ENCODE results near the gene HTT. TPM values are rescaled to one million over a fixed set of nuclear protein-coding genes. Genes with fewer than 3 reads are reported as not detected.

Gene HTT
- total and polyA plus RNA-seq, 10 donors, result 10.0 to 124 (median 84.4) TPM

- intact Hi-C loops (cut with DNase I; ENCODE audit: low total_unique reads), result loop anchor here (10.0 kb wide), 1 partner anchor 84 kb away; no protein-coding TSS in a partner anchor
- H3K9me3 ChIP-seq, result no peaks in the 10 kb centered on the region
- TF ChIP-seq POLR2AphosphoS5 (IDR thresholded peaks at IDR 0.05), result no peak
- no peak for TF ChIP-seq POLR2A (IDR thresholded peaks at IDR 0.05)
- DNase-seq, result no peak
- H3K27me3 ChIP-seq (replicated peaks in 1 of 7), result peaks cover 0 to 70% (median 0%) of the 10 kb centered on the region in 7 donors
- no peak overlapping the region for H3K4me3 ChIP-seq
- no peaks in the 10 kb centered on the region for H3K36me3 ChIP-seq
- H3K27ac ChIP-seq, result no peak overlapping the region
- 45 to 69% (median 65%) methylated on average over 7 to 11 of the region's 11 CpGs for WGBS, 5 donors
- peaks cover 15 to 55% (median 40%) of the 10 kb centered on the region in 6 donors for H3K4me1 ChIP-seq
Measured at GRCh38 chr4:3288571-3289094, 214.2 kb downstream of the HTT start.

GRCh38 chr4:3290476-3290875, 216.0 kb downstream of the HTT start:
- intact Hi-C loops (cut with DNase I; ENCODE audit: low total_unique reads), result no loop called here
- no peak for TF ChIP-seq POLR2A (IDR thresholded peaks at IDR 0.05)
- Histone ChIP-seq H3K9me3 (no peaks in the 10 kb centered on the region), H3K36me3 (no peaks in the 10 kb centered on the region), H3K4me3 (no peak overlapping the region), H3K4me1 (peaks cover 15 to 61% (median 47%) of the 10 kb centered on the region in 6 donors), H3K27ac (no peak overlapping the region), H3K27me3 (replicated peaks in 1 of 7) (peaks cover 0 to 53% (median 0%) of the 10 kb centered on the region in 7 donors)
- DNase-seq, result no peak
- 92 to 97% (median 95%) methylated on average over 11 of the region's 11 CpGs for WGBS, 5 donors

DNA sequence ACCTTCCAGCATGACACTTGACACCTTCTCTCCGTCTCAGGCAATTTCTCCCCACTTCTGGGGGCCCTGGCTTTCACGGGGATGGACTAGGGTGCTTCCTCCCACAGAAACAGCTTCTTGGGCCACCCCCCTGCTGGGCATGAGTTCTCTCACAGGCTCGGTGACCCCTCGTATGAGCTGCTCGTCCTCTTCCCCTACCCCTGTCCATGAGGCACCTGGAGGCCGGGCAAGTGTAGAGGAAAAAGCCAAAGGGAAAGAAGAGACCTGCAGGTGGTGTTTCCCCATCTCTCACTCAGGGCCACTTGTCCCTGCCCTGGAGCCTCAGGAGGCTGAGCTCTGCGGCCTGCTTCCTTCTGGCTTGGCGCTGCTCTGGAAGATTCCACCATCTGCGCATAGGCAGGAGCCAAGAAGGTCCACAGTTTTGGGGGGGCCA, 216.4 kb downstream of the HTT start:
- TF ChIP-seq POLR2A (IDR thresholded peaks at IDR 0.05) (no peak), POLR2AphosphoS5 (IDR thresholded peaks at IDR 0.05) (no peak)
- TF ChIP-seq, protein P1, sequence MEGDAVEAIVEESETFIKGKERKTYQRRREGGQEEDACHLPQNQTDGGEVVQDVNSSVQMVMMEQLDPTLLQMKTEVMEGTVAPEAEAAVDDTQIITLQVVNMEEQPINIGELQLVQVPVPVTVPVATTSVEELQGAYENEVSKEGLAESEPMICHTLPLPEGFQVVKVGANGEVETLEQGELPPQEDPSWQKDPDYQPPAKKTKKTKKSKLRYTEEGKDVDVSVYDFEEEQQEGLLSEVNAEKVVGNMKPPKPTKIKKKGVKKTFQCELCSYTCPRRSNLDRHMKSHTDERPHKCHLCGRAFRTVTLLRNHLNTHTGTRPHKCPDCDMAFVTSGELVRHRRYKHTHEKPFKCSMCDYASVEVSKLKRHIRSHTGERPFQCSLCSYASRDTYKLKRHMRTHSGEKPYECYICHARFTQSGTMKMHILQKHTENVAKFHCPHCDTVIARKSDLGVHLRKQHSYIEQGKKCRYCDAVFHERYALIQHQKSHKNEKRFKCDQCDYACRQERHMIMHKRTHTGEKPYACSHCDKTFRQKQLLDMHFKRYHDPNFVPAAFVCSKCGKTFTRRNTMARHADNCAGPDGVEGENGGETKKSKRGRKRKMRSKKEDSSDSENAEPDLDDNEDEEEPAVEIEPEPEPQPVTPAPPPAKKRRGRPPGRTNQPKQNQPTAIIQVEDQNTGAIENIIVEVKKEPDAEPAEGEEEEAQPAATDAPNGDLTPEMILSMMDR (IDR thresholded peaks at IDR 0.05 in 8 of 11, conservative IDR thresholded peaks at IDR 0.05 in 3 of 11), result no peak
- Histone ChIP-seq H3K4me3 (no peak overlapping the region), H3K4me1 (peaks cover 12 to 56% (median 42%) of the 10 kb centered on the region in 6 donors), H3K9me3 (no peaks in the 10 kb centered on the region), H3K27me3 (replicated peaks in 1 of 7) (peaks cover 0 to 49% (median 0%) of the 10 kb centered on the region in 7 donors), H3K27ac (peak overlapping the region in 2 of 8 donors; percentile 91 to 92), H3K36me3 (no peaks in the 10 kb centered on the region)
- intact Hi-C loops (cut with DNase I; ENCODE audit: low total_unique reads), result no loop called here
- DNase-seq, result no peak
- 85 to 97% (median 92%) methylated on average over 7 to 9 of the region's 9 CpGs for WGBS, 5 donors

DNA sequence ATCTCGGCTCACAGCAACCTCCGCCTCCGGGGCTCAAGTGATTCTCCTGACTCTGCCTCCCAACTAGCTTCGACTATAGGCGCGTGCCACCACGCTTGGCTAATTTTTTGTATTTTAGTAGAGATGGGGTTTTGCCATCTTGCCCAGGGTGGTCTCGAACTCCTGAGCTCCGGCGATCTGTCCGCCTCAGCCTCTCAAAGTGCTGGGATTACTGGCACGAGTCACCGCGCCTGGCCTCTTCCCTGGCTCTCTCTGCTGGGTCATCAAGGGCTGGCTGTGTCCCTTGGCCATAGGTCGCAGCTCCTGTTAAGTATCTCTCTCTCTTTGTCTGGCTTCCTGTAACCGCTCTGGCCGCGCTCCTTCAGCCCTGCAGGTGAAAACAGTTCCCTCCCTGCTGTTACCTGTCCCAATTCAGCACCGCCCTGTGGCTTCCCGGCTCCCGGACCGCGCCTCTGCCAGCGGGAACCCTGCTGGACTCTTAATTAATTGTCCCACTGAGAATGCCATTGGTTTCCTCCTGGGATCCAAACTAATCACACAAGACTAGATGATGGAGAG, 217.0 kb downstream of the HTT start:
- intact Hi-C loops (cut with DNase I; ENCODE audit: low total_unique reads), result no loop called here
- 48 to 68% (median 55%) methylated on average over 24 of the region's 24 CpGs for WGBS, 5 donors
- H3K9me3 ChIP-seq, result no peaks in the 10 kb centered on the region
- no peak for DNase-seq
- H3K4me1 ChIP-seq, result peaks cover 6 to 50% (median 37%) of the 10 kb centered on the region in 6 donors
- H3K27me3 ChIP-seq (replicated peaks in 1 of 7), result peaks cover 0 to 43% (median 0%) of the 10 kb centered on the region in 7 donors
- no peaks in the 10 kb centered on the region for H3K36me3 ChIP-seq
- no peak for TF ChIP-seq POLR2AphosphoS5 (IDR thresholded peaks at IDR 0.05)
- TF ChIP-seq, protein P1 (IDR thresholded peaks at IDR 0.05 in 8 of 11, conservative IDR thresholded peaks at IDR 0.05 in 3 of 11), result no peak
- no peak for TF ChIP-seq POLR2A (IDR thresholded peaks at IDR 0.05)
- H3K27ac ChIP-seq, result peak overlapping the region in 7 of 8 donors; percentile 84 to 93 (median 91)
- peak overlapping the region; percentile 67 to 86 (median 82) for H3K4me3 ChIP-seq

- 0 to 1% (median 1%) methylated on average over 31 to 60 of the region's 60 CpGs for WGBS, 5 donors
- Histone ChIP-seq H3K4me1 (peaks cover 4 to 45% (median 32%) of the 10 kb centered on the region in 6 donors), H3K36me3 (no peaks in the 10 kb centered on the region), H3K9me3 (no peaks in the 10 kb centered on the region), H3K27me3 (replicated peaks in 1 of 7) (peaks cover 0 to 39% (median 0%) of the 10 kb centered on the region in 7 donors), H3K27ac (peak overlapping the region; percentile 63 to 93 (median 91)), H3K4me3 (peak overlapping the region; percentile 67 to 86 (median 82))
- TF ChIP-seq POLR2A (IDR thresholded peaks at IDR 0.05), result no peak
- TF ChIP-seq POLR2AphosphoS5 (IDR thresholded peaks at IDR 0.05), result peak in 2 of 3 donors; percentile 60 to 72
- peak; percentile 92 for DNase-seq
- intact Hi-C loops (cut with DNase I; ENCODE audit: low total_unique reads), result no loop called here
Measured at GRCh38 chr4:3291969-3292570, 217.6 kb downstream of the HTT start.

All from spleen (tissue), 11 donors.